Ishikawa (cell line): ENCODE data around the gene CISD3.

Experiments used
- CEBPB ChIP-seq: IDR thresholded peaks from 2 replicates; pipeline ENCODE4 v1.6.1; 2012
- EGR1 ChIP-seq: IDR thresholded peaks from 2 replicates; pipeline ENCODE4 v1.6.1; 2012
- FOXM1 ChIP-seq: IDR thresholded peaks from 2 replicates; pipeline ENCODE4 v1.6.1; 2012; ENCODE audit warnings: low read depth, borderline replicate concordance
- MAX ChIP-seq: IDR thresholded peaks from 2 replicates; pipeline ENCODE4 v1.6.1; 2012
- NFIC ChIP-seq: IDR thresholded peaks from 2 replicates; pipeline ENCODE4 v1.6.1; 2012
- REST ChIP-seq: IDR thresholded peaks from 2 replicates; pipeline ENCODE4 v1.6.1; 2012; ENCODE audit warnings: low read depth, mild to moderate bottlenecking
- TAF1 ChIP-seq: IDR thresholded peaks from 2 replicates; pipeline ENCODE4 v1.6.1; 2012; ENCODE audit warnings: low read depth, mild to moderate bottlenecking
- YY1 ChIP-seq: IDR thresholded peaks from 2 replicates; pipeline ENCODE4 v1.6.1; 2012; ENCODE audit warnings: low read depth
- ZBTB7A ChIP-seq: IDR thresholded peaks from 2 replicates; pipeline ENCODE4 v1.6.1; 2012; ENCODE audit warnings: low read depth

GRCh38 chr17:38709104-38709820 is 20.9 kb upstream of the CISD3 start:
- TF ChIP-seq REST = no peak
- TF ChIP-seq FOXM1 = no peak
- no peak for TF ChIP-seq YY1
- no peak for TF ChIP-seq EGR1
- TF ChIP-seq TAF1 = no peak
- TF ChIP-seq ZBTB7A = no peak
- no peak for TF ChIP-seq MAX
- no peak for TF ChIP-seq NFIC
- TF ChIP-seq CEBPB = no peak
